ENCODE data around the gene ECHS1.
"Not testable (repeated sequence)": the region's sequence is repeated elsewhere in the genome, so short reads cannot be mapped to it uniquely, and the experiment has no call there.

ECHS1 gene

GRCh38 chr10:133378251-133379096 lies 5.3 kb upstream of the ECHS1 start:
- Histone ChIP-seq H3K36me3 (ENCODE audit: control insufficient read depth, insufficient read depth, low read length) (no peaks in the 10 kb centered on the region), H3K4me1 (ENCODE audit: control insufficient read depth, insufficient read depth, low read length) (no peaks in the 10 kb centered on the region), H3K4me3 (ENCODE audit: low read length) (peak overlapping the region; percentile 46; the same call in 1 of the 2 replicates), H3K27me3 (ENCODE audit: control insufficient read depth, insufficient read depth, low read length) (peaks cover 5% of the 10 kb centered on the region), H3K9me3 (ENCODE audit: control insufficient read depth, insufficient read depth, low read length) (no peaks in the 10 kb centered on the region), H3K27ac (ENCODE audit: low read length) (no peak overlapping the region)
- no peak for DNase-seq (ENCODE audit: low read depth, low spot score)
- no CpG with 5 or more reads among the region's 90 CpGs for WGBS (ENCODE audit: insufficient coverage, insufficient read length)

GRCh38 chr10:133377818-133378250 lies 4.7 kb upstream of the ECHS1 start:
- DNase-seq (ENCODE audit: low read depth, low spot score), result no peak
- Histone ChIP-seq H3K4me3 (ENCODE audit: low read length) (peak overlapping the region; percentile 46; the same call in 1 of the 2 replicates), H3K36me3 (ENCODE audit: control insufficient read depth, insufficient read depth, low read length) (no peaks in the 10 kb centered on the region), H3K27me3 (ENCODE audit: control insufficient read depth, insufficient read depth, low read length) (peaks cover 5% of the 10 kb centered on the region), H3K4me1 (ENCODE audit: control insufficient read depth, insufficient read depth, low read length) (no peaks in the 10 kb centered on the region), H3K9me3 (ENCODE audit: control insufficient read depth, insufficient read depth, low read length) (no peaks in the 10 kb centered on the region), H3K27ac (ENCODE audit: low read length) (no peak overlapping the region)
- no CpG with 5 or more reads among the region's 20 CpGs for WGBS (ENCODE audit: insufficient coverage, insufficient read length)

- Histone ChIP-seq H3K4me1 (ENCODE audit: control insufficient read depth, insufficient read depth, low read length) (no peaks in the 10 kb centered on the region), H3K27ac (ENCODE audit: low read length) (no peak overlapping the region), H3K9me3 (ENCODE audit: control insufficient read depth, insufficient read depth, low read length) (no peaks in the 10 kb centered on the region), H3K4me3 (ENCODE audit: low read length) (no peak overlapping the region), H3K36me3 (ENCODE audit: control insufficient read depth, insufficient read depth, low read length) (no peaks in the 10 kb centered on the region), H3K27me3 (ENCODE audit: control insufficient read depth, insufficient read depth, low read length) (peaks cover 5% of the 10 kb centered on the region)
- DNase-seq (ENCODE audit: low read depth, low spot score), result no peak
- no CpG with 5 or more reads among the region's 30 CpGs for WGBS (ENCODE audit: insufficient coverage, insufficient read length)
Observed at GRCh38 chr10:133377025-133377817, 4.1 kb upstream of the ECHS1 start.

- DNase-seq (ENCODE audit: low read depth, low spot score); H3K27ac ChIP-seq (ENCODE audit: low read length); H3K36me3 ChIP-seq (ENCODE audit: control insufficient read depth, insufficient read depth, low read length); H3K9me3 ChIP-seq (ENCODE audit: control insufficient read depth, insufficient read depth, low read length); H3K4me1 ChIP-seq (ENCODE audit: control insufficient read depth, insufficient read depth, low read length); H3K27me3 ChIP-seq (ENCODE audit: control insufficient read depth, insufficient read depth, low read length); H3K4me3 ChIP-seq (ENCODE audit: low read length): not testable (repeated sequence)
- no CpG with 5 or more reads among the region's 5 CpGs for WGBS (ENCODE audit: insufficient coverage, insufficient read length)
Observed at GRCh38 chr10:133376183-133376582, 3.0 kb upstream of the ECHS1 start.

- H3K4me3 ChIP-seq (ENCODE audit: low read length), result no peak overlapping the region
- WGBS (ENCODE audit: insufficient coverage, insufficient read length), result no CpG with 5 or more reads among the region's 12 CpGs
- H3K9me3 ChIP-seq (ENCODE audit: control insufficient read depth, insufficient read depth, low read length), result no peaks in the 10 kb centered on the region
- no peak for DNase-seq (ENCODE audit: low read depth, low spot score)
- H3K36me3 ChIP-seq (ENCODE audit: control insufficient read depth, insufficient read depth, low read length), result no peaks in the 10 kb centered on the region
- H3K4me1 ChIP-seq (ENCODE audit: control insufficient read depth, insufficient read depth, low read length), result no peaks in the 10 kb centered on the region
- peaks cover 5% of the 10 kb centered on the region for H3K27me3 ChIP-seq (ENCODE audit: control insufficient read depth, insufficient read depth, low read length)
- no peak overlapping the region for H3K27ac ChIP-seq (ENCODE audit: low read length)
Observed at GRCh38 chr10:133375357-133376115, 2.4 kb upstream of the ECHS1 start.

- no peaks in the 10 kb centered on the region; the same call in 1 of the 2 replicates for H3K4me1 ChIP-seq (ENCODE audit: control insufficient read depth, insufficient read depth, low read length)
- no CpG with 5 or more reads among the region's 20 CpGs for whole genome bisulfite sequencing (ENCODE audit: insufficient coverage, insufficient read length)
- H3K4me3 ChIP-seq (ENCODE audit: low read length), result peak overlapping the region; percentile 37; the same call in 1 of the 2 replicates
- H3K27ac ChIP-seq (ENCODE audit: low read length), result no peak overlapping the region
- peaks cover 12% of the 10 kb centered on the region for H3K36me3 ChIP-seq (ENCODE audit: control insufficient read depth, insufficient read depth, low read length)
- DNase-seq (ENCODE audit: low read depth, low spot score), result no peak
- H3K27me3 ChIP-seq (ENCODE audit: control insufficient read depth, insufficient read depth, low read length), result peaks cover 2% of the 10 kb centered on the region
- H3K9me3 ChIP-seq (ENCODE audit: control insufficient read depth, insufficient read depth, low read length), result no peaks in the 10 kb centered on the region
Observed at GRCh38 chr10:133372507-133372906, 647 bp downstream of the ECHS1 start.

- Histone ChIP-seq H3K27ac (ENCODE audit: low read length) (no peak overlapping the region), H3K4me1 (ENCODE audit: control insufficient read depth, insufficient read depth, low read length) (no peaks in the 10 kb centered on the region; the same call in 1 of the 2 replicates), H3K4me3 (ENCODE audit: low read length) (no peak overlapping the region), H3K9me3 (ENCODE audit: control insufficient read depth, insufficient read depth, low read length) (no peaks in the 10 kb centered on the region), H3K27me3 (ENCODE audit: control insufficient read depth, insufficient read depth, low read length) (no peaks in the 10 kb centered on the region), H3K36me3 (ENCODE audit: control insufficient read depth, insufficient read depth, low read length) (peaks cover 25% of the 10 kb centered on the region)
- DNase-seq (ENCODE audit: low read depth, low spot score), result no peak
- WGBS (ENCODE audit: insufficient coverage, insufficient read length), result no CpG with 5 or more reads among the region's 24 CpGs
Observed at GRCh38 chr10:133370030-133370786, 2.9 kb downstream of the ECHS1 start.

GRCh38 chr10:133368153-133368552 lies 5.0 kb downstream of the ECHS1 start:
- H3K36me3 ChIP-seq (ENCODE audit: control insufficient read depth, insufficient read depth, low read length), result peaks cover 34% of the 10 kb centered on the region
- no CpG with 5 or more reads among the region's 7 CpGs for WGBS (ENCODE audit: insufficient coverage, insufficient read length)
- no peaks in the 10 kb centered on the region for H3K9me3 ChIP-seq (ENCODE audit: control insufficient read depth, insufficient read depth, low read length)

GRCh38 chr10:133367461-133367860 lies 5.7 kb downstream of the ECHS1 start:
- not testable (repeated sequence) for H3K4me1 ChIP-seq (ENCODE audit: control insufficient read depth, insufficient read depth, low read length); DNase-seq (ENCODE audit: low read depth, low spot score); H3K27me3 ChIP-seq (ENCODE audit: control insufficient read depth, insufficient read depth, low read length); H3K27ac ChIP-seq (ENCODE audit: low read length); H3K9me3 ChIP-seq (ENCODE audit: control insufficient read depth, insufficient read depth, low read length); H3K4me3 ChIP-seq (ENCODE audit: low read length)
- WGBS (ENCODE audit: insufficient coverage, insufficient read length), result no CpG with 5 or more reads among the region's 7 CpGs
- peaks cover 40% of the 10 kb centered on the region for H3K36me3 ChIP-seq (ENCODE audit: control insufficient read depth, insufficient read depth, low read length)

More at GRCh38 chr10:133368153-133368552, 5.0 kb downstream of the ECHS1 start:
- Histone ChIP-seq H3K27ac (ENCODE audit: low read length) (no peak overlapping the region), H3K4me3 (ENCODE audit: low read length) (no peak overlapping the region), H3K4me1 (ENCODE audit: control insufficient read depth, insufficient read depth, low read length) (no peaks in the 10 kb centered on the region; the same call in 1 of the 2 replicates), H3K27me3 (ENCODE audit: control insufficient read depth, insufficient read depth, low read length) (no peaks in the 10 kb centered on the region)
- no peak for DNase-seq (ENCODE audit: low read depth, low spot score)
